NT2/D1 (cell line): ENCODE data around the gene DPP3.

ENCODE experiments used
- SUZ12 ChIP-seq: IDR thresholded peaks from 2 replicates; pipeline ENCODE4 v1.6.1; 2011; ENCODE audit not compliant: insufficient read length, insufficient read depth; ENCODE audit errors: extremely low read depth
- ZNF274 ChIP-seq: IDR thresholded peaks from 2 replicates; pipeline ENCODE4 v1.6.1; 2011; ENCODE audit warnings: mild to moderate bottlenecking, low read depth, low read length

GRCh38 chr11:66495401-66495854, 15.2 kb downstream of the DPP3 start:
- TF ChIP-seq ZNF274: no peak
- no peak for TF ChIP-seq SUZ12
